ENCODE results near the gene IRF4.

IRF4 gene

GRCh38 chr6:410555-411395 is 19.2 kb downstream of the IRF4 start:
- TF ChIP-seq CREB1 (IDR thresholded peaks at IDR 0.05; ENCODE audit: low read depth) = no peak
- no peak for TF ChIP-seq NFIC (IDR thresholded peaks at IDR 0.05)
- TF ChIP-seq EGR1 (IDR thresholded peaks at IDR 0.05) = no peak
- no peak for TF ChIP-seq TCF12 (IDR thresholded peaks at IDR 0.05; ENCODE audit: low read depth)
- TF ChIP-seq YY1 (IDR thresholded peaks at IDR 0.05; ENCODE audit: low read depth) = no peak
- TF ChIP-seq RAD21 (IDR thresholded peaks at IDR 0.05; ENCODE audit: low read depth) = no peak
- no peak for TF ChIP-seq MAX (IDR thresholded peaks at IDR 0.05)
- no peak for TF ChIP-seq TEAD4 (IDR thresholded peaks at IDR 0.05)
- TF ChIP-seq USF1 (IDR thresholded peaks at IDR 0.05) = no peak
- no peak for TF ChIP-seq CEBPB (IDR thresholded peaks at IDR 0.05)
- no peak for TF ChIP-seq EP300 (IDR thresholded peaks at IDR 0.05; ENCODE audit: borderline replicate concordance)

- TF ChIP-seq MAX (IDR thresholded peaks at IDR 0.05) = no peak
- no peak for TF ChIP-seq YY1 (IDR thresholded peaks at IDR 0.05; ENCODE audit: low read depth)
- no peak for TF ChIP-seq REST (IDR thresholded peaks at IDR 0.05; ENCODE audit: low read depth)
- TF ChIP-seq FOXM1 (IDR thresholded peaks at IDR 0.05; ENCODE audit: borderline replicate concordance, low read depth) = no peak
Observed at GRCh38 chr6:411402-412145, 20.0 kb downstream of the IRF4 start.

GRCh38 chr6:412146-412886 is 20.8 kb downstream of the IRF4 start:
- TF ChIP-seq FOXM1 (IDR thresholded peaks at IDR 0.05; ENCODE audit: borderline replicate concordance, low read depth) (no peak), EGR1 (IDR thresholded peaks at IDR 0.05) (no peak), EP300 (IDR thresholded peaks at IDR 0.05; ENCODE audit: borderline replicate concordance) (no peak), CEBPB (IDR thresholded peaks at IDR 0.05) (no peak), TEAD4 (IDR thresholded peaks at IDR 0.05) (no peak), RAD21 (IDR thresholded peaks at IDR 0.05; ENCODE audit: low read depth) (no peak), USF1 (IDR thresholded peaks at IDR 0.05) (no peak), CREB1 (IDR thresholded peaks at IDR 0.05; ENCODE audit: low read depth) (no peak), TCF12 (IDR thresholded peaks at IDR 0.05; ENCODE audit: low read depth) (no peak), MAX (IDR thresholded peaks at IDR 0.05) (no peak), TAF1 (IDR thresholded peaks at IDR 0.05; ENCODE audit: low read depth) (no peak)

GRCh38 chr6:414447-414846 is 22.9 kb downstream of the IRF4 start:
- no peak for TF ChIP-seq FOXM1 (IDR thresholded peaks at IDR 0.05; ENCODE audit: borderline replicate concordance, low read depth)
- TF ChIP-seq TAF1 (IDR thresholded peaks at IDR 0.05; ENCODE audit: low read depth) = no peak
- no peak for TF ChIP-seq MAX (IDR thresholded peaks at IDR 0.05)
- no peak for TF ChIP-seq RAD21 (IDR thresholded peaks at IDR 0.05; ENCODE audit: low read depth)
- TF ChIP-seq ZBTB7A (IDR thresholded peaks at IDR 0.05; ENCODE audit: low read depth) = no peak
- TF ChIP-seq CREB1 (IDR thresholded peaks at IDR 0.05; ENCODE audit: low read depth) = no peak
- no peak for TF ChIP-seq REST (IDR thresholded peaks at IDR 0.05; ENCODE audit: low read depth)
- TF ChIP-seq EP300 (IDR thresholded peaks at IDR 0.05; ENCODE audit: borderline replicate concordance) = no peak
- no peak for TF ChIP-seq CEBPB (IDR thresholded peaks at IDR 0.05)
- TF ChIP-seq YY1 (IDR thresholded peaks at IDR 0.05; ENCODE audit: low read depth) = no peak
- TF ChIP-seq EGR1 (IDR thresholded peaks at IDR 0.05) = no peak
- TF ChIP-seq NFIC (IDR thresholded peaks at IDR 0.05) = no peak
- no peak for TF ChIP-seq TCF12 (IDR thresholded peaks at IDR 0.05; ENCODE audit: low read depth)
- no peak for TF ChIP-seq USF1 (IDR thresholded peaks at IDR 0.05)
- TF ChIP-seq TEAD4 (IDR thresholded peaks at IDR 0.05) = no peak
